ENCODE data around the gene USF2. TPM values are rescaled to one million over a fixed set of nuclear protein-coding genes. Genes with fewer than 3 reads are reported as not detected.
"Not testable (repeated sequence)": the region's sequence is repeated elsewhere in the genome, so short reads cannot be mapped to it uniquely, and the experiment has no call there.

Gene USF2
- total RNA-seq, 1 experiment from 2014 or later = 66.5 TPM

DNA sequence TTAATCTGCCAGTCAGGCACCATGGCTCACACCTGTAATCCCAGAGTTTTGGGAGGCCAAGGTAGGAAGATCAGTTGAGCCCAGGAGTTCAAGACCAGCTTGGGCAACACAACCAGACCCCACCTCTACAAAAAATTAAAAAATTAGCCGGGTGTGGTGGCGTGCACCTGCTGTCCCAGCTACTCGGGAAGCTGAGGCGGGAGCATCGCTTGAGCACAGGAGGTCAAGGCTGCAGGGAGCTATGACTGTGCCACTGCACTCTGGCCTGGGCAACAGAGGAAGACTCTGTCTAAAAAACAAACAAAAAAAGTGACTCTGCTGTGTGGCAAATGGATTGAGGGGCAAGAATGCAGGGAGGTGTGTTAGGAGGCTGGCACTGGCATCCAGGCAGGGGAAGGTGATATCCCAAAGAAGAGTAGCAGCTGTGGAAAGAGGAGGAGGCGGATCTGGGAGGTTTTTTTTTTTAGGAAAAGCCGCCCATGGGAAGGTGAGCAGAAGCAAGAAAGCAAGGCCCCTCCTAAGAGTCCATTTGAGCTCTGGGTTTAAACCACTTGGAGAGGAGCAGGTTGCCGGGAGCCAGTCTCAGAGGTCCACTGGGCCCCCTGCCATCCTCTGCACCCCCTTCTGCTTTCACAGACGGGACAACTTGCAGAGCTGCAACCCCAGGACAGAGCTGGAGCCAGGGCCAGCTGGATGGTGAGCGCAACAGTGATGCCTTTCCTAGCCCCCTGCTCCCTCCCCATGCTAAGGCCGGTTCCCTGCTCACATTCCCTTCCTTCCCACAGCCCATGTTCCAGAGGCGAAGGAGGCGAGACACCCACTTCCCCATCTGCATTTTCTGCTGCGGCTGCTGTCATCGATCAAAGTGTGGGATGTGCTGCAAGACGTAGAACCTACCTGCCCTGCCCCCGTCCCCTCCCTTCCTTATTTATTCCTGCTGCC, 15.7 kb downstream of the USF2 start:
- DNase-seq (ENCODE audit: low read depth) = no peak

DNA sequence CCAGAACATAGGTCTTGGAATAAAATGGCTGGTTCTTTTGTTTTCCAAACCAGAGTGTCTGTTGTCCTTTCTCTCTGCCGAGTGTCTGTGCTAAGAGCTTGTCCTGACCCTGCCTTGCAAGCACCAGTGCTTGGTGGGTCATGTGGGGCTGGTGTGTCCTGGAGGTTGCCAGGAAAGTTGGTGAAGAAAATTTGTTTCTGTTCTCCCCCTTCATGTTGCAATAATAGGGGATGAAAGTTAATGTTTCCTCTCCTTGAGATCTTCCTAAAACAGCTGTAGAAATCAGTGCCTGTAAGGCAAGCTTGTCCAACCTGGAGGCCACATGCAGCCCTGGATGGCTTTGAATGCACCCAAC, 16.3 kb downstream of the USF2 start:
- DNase-seq (ENCODE audit: low read depth) = no peak

DNA sequence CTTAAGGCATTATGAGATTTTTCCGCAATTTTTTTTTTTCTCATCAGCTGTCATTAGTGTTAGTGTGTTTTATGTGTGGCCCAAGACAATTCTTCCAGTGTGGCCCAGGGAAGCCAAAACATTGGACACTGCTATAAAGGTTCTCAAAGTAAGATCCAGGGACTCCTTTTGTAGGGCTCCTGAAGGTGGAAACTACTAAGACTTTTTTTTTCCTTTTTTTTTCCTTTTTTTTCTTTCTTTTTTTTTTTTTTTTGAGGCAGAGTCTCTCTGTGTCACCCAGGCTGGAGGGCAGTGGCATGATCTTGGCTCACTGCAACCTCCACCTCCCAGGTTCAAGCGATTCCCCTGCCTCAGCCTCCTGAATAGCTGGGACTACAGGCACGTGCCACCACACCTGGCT, 16.7 kb downstream of the USF2 start:
- DNase-seq (ENCODE audit: low read depth) = not testable (repeated sequence)

DNA sequence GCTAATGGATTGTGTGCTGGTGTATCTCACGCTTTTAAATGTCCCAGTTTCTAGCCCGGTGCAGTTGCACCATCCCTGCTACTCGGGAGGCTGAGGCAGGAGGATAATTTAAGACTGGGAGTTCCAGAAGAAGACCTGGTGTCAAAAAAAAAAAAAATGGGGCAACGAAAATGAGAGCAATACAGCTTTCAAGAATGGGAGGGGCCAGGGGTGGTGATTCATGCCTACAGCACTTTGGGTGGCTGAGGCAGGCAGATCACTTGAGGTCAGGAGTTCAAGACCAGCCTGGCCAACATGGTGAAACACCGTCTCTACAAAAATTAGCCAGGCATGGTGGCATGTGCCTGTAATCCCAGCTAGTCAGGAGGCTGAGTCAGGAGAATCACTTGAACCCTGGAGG, 17.3 kb downstream of the USF2 start:
- DNase-seq (ENCODE audit: low read depth) = not testable (repeated sequence)

DNA sequence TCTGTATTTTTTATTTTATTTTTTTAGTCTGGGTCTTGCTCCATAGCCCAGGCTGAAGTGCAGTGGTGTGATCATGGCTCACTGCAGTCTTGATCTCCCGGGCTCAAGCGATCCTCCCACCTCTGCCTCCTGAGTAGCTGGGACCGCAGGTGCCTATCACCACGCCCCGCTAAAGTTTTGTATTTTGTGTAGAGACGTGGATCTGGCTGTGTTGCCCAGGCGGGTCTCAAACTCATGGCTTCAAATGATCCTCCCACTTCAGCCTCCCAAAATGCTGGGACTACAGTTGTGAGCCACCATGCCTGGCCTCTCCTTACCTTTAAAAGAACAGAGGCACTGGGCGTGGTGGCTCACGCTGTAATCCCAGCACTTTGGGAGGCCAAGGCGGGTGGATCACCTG, 19.0 kb downstream of the USF2 start:
- DNase-seq (ENCODE audit: low read depth) = no peak

DNA sequence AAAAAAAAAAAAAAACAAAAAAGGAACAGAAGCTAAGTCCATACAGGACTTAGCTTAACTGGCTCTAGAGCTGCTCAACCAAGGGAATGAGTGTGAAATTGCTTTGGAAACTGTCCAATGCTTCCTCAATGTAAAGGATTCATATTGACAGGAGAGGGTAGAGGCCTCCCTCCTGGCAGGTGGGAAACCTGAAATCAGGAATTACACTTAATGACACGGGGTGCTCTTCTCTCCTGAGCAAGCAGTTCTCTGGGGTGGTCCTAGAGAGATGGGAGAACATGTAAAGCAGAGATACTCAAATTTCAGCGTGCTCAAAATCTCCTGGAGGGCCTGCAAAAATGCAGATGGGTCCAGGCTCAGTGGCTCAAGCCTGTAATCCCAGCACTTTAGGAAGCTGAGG, 19.6 kb downstream of the USF2 start:
- DNase-seq (ENCODE audit: low read depth) = no peak

DNA sequence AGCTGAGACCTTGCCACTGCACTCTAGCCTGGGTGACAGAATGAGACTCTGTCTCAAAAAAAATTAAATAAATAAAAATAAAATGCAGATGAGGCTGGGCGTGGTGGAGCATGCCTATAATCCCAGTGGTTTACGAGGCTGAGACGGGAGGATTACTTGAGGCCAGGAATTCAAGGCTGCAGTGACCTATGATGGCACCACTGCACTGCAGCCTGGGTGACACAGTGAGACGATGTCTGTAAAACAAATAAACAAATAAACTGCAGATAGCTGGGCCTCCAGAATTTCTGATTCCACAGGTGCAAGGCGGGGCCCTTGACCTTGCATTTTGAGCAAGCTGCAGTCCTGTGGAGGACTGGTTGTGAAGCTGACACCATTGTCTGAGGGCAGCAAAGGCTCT, 20.1 kb downstream of the USF2 start:
- DNase-seq (ENCODE audit: low read depth) = no peak

DNA sequence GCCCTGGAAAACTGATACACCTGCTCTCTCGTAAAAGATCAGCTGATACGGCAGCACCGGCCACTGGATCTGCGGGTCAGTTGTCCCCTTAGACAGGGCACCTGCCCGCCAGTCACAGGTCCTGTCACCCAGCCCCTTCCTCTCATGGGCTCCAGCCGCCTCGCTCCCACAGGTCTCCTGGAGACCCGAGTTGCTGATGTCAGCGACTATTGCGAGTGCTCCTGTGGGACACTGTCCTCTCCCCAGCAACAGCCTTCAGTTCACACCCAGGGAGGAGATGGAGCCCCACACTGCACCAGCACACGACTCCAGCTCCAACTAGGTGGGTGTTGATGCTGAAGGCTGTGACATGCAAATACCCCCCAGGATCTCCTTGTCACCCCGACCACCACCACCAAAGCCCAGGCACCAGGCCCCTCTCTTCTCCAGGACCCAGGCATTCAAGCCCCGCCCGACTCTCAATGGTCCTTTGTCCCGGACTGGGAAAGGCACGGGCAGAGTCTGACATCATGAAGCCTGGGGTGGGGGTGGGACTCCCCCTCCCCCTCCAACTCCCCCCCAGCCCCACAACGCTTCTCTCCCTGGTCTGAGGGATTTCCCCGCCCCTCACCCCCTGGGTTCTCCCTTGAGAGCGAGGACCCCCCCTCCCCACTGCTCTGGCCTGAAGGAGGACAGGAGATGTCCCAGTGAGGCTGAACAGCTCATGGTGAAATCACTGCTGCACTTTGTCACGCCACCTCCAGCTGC, 21.8 kb downstream of the USF2 start:
- no peak for DNase-seq (ENCODE audit: low read depth)

DNA sequence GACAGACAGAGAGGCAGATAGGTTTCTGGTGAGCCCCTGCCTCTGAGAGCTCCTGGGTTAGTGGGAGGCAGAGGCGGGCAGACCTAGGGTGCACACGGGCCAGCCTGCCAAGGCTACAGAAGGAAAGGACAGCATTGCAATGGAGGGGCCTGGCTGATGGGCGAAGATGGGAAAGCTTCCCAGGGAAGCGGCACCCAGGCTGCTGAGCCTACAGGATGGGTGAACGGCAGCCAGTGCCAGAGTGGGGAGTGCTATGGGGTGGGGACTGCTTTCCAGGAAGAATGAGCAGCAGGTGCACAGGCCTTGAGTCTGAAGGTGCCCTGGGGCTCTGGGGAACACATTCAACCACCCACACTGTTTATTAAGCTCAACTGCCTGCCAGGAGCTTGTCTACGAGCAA, 22.5 kb downstream of the USF2 start:
- DNase-seq (ENCODE audit: low read depth) = no peak

DNA sequence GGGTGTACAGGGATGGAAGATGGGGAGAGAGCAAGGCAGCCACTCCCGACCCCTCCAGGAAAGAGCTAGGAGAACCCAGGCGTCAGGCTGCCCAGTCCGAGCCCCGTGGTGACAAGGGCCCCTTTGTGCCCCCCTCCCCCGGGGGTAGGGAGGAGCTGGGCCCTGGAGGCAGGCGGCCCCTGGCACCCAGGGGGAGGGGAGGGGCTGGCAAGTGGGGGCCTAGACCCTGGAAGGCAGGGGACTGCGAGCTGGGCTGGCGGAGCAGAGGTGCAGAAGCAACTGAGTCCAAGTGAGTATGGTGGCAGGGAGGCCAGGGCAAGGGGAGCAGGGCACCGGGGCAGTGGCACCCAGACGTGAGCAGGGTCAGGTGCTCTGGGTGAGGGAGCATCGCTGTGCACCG, 23.2 kb downstream of the USF2 start, which contains the start of gene MAG:
TSS of gene MAG (plus strand) at position 246 of the 400 bp plus-strand sequence. CDS start 3,248 bp downstream, outside the sequence.
- no peak for DNase-seq (ENCODE audit: low read depth)

DNA sequence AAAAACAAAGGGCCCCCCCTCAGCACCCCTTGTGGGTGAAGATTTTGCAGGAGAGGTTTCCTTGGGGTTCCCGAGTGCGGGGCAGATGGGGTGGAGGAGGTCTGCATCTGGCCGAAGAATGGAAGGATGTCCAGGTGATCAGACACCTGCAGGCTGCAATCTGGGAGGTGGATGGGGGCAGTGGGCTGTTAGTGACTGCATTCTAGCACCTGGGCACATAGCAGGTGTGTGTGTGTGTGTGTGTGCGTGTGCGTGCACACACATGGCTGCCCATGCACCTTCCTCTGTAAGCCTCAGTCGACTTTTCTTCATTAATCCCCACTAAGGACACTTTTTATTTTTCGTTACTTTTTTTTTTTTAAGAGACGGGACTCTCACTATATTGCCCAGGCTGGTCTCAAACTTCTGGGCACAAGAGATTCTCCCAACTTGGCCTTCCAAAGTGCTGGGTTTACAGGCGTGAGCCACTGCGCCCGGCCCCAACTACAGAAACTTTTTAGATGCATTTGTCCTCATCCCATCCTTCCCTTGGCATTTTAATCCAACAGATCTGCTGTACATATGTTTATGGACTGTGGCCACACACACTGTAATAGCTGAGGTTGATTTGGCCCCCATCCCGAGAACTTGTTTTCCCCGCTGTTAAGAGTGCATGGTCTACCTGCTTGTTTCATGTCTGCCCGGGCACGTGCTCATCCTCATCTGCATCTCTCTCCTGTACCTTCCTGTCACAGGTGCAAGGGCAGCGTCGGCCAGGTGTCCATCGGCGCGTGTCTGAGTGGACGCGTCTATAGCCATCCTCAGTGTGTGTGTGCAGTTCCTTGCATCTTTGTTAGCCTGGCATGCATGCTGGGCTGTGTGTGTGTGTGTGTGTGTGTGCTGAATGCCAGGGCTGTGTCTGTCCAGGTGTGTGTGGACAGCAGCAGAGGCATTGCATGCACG, 23.9 kb downstream of the USF2 start:
- DNase-seq (ENCODE audit: low read depth) = no peak

DNA sequence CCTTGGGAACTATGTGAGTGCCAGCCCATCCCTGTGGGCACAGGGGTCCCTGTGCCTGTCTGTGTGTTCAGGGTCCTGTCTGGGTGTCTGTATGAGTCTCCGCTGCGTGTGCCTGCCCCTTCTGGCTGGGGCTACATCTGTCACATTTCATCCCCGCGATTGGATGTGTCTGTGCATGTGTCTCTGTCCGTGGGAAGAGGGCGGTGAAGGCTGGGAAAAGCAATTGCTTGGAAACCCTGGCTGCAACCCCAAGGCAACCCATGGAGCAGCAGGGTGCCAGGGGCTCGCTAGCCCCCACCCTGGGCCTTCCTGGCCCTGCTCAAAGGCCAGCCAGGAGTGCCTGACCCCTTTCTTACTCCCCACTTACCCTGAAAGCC, 24.6 kb downstream of the USF2 start:
- DNase-seq (ENCODE audit: low read depth) = no peak

DNA sequence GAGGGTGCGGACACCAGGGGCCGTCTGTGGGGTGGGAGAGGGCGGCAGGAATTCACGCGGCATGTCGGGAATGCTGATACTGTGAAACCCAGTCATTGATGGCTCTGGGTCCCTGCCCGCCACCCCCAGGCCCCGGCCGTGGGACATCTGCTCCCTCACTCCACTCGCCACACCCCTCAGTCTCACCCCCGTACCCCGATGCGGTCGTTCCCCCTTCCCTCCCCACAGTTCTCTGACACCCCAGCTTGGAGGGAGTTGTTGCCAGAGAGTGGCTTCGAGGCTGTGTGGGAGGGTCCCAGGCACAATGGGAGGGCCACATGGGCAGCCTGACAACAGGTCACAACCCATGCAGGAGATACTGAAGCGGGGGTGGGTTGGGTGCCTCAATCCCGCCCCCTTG, 25.0 kb downstream of the USF2 start:
- no peak for DNase-seq (ENCODE audit: low read depth)

DNA sequence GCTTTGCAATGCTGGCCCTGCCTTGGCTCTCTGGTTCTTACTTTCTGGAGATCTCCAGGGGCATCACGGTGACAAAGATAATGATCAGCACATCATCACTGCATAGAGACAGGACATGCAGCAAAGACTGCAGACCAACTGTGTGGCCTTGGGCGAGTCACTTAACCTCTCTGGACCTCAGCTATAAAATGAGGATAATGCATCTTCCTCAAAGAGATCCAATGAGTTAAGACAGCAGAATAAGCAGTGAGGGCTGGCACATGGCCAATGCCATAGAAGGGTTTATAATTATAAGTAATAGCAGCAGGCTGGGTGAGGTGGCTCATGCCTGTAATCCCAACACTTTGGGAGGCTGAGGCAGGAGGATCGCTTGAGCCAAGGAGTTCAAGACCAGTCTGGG, 25.6 kb downstream of the USF2 start:
- no peak for DNase-seq (ENCODE audit: low read depth)

DNA sequence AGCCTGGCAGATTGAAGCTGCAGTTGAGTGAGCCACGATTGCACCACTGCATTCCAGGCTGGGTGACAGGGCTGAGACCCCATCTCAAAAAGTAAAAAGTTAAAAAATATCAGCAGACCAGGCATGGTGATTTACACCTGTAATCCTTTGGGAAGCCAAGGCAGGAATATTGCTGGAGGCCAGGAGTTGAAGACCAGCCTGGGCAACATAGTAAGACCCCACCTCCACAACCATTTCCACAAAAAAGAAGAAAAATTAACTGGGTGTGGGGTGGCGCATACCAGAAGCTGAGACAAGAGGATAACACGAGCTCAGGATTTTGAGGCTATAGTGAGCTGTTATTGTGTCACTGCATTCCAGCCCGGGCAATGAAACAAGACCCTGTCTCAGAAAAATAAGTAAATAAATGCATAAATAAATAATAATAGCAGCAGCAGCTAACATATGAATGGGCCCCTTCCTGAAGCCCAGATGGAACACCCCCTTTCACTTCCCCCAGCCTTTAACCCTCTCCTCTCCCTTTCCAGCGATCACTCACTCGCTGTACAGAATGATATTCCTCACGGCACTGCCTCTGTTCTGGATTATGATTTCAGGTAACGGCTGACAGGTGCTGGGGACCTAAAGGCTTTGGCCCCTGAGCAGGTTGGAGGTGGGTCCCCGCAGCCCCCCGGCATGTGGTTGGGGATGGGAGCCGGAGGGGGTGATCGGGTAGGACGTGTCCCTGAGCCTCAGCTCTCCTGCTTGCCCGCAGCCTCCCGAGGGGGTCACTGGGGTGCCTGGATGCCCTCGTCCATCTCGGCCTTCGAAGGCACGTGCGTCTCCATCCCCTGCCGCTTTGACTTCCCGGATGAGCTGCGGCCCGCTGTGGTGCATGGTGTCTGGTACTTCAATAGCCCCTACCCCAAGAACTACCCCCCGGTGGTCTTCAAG, 26.4 kb downstream of the USF2 start:
- no peak for DNase-seq (ENCODE audit: low read depth)

DNA sequence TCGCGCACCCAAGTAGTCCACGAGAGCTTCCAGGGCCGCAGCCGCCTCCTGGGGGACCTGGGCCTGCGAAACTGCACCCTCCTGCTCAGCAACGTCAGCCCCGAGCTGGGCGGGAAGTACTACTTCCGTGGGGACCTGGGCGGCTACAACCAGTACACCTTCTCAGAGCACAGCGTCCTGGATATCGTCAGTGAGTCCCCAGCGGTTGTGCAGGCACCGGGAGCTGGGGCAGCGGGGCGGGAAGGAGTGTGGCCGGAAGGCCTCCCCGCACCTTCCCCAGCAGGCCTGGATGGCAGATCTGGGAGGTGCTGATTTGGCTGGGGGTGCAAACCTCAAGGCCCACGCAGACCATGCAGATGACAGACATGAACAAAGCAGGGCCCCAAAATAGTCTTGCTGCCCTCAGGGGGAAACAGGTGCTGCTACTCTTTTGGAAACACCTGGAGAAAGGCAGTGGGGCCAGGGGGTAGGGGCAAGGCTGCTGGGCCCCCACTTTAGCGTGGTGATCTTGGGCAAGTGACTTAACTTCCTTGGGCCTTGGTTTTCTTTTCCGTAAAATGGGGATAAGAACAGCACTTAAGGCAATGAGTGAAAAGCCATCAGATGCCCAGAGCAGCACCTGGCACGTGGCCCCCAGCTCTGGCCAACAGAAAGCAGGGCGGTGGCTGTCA, 27.2 kb downstream of the USF2 start:
- no peak for DNase-seq (ENCODE audit: low read depth)

DNA sequence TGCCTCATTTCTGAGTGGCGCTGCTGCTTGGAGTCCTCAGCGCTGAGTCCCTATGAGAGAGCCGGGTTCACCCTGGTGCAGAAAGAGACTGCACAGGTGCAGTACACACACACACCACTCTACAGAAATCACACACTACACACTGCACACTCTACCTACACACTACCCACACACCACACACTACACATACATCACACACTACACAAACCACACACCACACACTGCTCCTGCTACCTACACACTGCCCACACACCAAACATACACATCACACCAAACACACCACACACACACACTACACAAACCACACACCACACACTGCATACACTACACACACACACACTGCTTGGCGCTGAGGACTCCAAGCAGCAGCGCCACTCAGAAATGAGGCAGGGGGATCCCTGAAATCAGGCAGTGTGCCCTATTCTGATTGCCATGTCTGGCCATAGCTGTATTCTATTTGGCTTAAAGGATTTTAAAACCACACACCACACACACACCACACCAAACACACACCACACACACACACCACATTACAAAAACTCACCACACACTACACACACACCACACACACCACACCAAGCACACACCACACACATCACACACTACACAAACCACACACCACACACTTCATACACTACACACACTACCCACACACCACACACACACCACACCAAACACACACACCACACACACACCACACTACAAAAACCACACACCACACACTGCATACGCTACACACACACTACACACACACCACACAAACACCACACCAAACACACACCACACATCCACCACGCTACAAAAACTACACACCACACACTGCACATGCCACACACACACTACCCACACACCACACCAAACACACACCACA, 28.1 kb downstream of the USF2 start:
- no peak for DNase-seq (ENCODE audit: low read depth)

DNA sequence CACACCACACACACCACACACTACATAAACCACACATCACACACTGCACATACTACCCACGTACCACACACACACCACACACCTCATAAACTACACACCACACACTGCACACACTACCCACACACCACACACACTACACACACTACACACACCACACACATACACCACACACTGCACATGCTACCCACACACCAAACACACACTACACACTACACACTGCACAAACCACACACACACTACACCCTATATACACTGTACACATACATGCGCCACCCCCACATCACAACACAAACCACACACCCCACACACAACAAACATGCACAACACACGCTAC, 28.7 kb downstream of the USF2 start:
- DNase-seq (ENCODE audit: low read depth) = no peak

DNA sequence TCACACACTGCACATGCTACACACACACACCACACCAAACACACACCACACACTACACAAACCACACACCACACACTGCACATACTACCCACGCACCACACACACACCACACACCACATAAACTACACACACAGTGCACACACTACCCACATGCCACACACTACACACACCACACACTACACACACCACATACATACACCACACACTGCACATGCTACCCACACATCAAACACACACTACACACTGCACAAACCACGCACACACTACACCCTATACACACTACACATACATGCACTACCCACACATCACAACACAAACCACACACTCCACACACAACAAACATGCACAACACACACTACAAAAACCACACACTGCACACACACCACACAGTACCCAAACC, 29.2 kb downstream of the USF2 start:
- no peak for DNase-seq (ENCODE audit: low read depth)

All from M059J (cell line).